Gastrocnemius medialis (tissue), 4 donors: ENCODE measurements around the gene RNF151. TPM values are rescaled to one million over a fixed set of nuclear protein-coding genes. Genes with fewer than 3 reads are reported as not detected.
A peak's percentile ranks its signal among the peaks of the same experiment; 100 is the strongest.

Experiments used
- ATAC-seq, 2 donors: fragments of 150-250 bp; one replicate each; pipeline ENCODE4 v1.9.1; 2016
- DNase-seq, 2 donors: peaks; one replicate each; pipeline ENCODE4 v3.0.0-alpha.2; 2019
- H3K27ac ChIP-seq, 4 donors: fragments of 200-600 bp; sonication (generic); 1 replicate in 1 of 4; 2 replicates in 3 of 4; pipeline ENCODE4 v1.5.1; 2016 to 2018; ENCODE audit warnings: mild to moderate bottlenecking in 2 of 4, moderate library complexity in 1 of 4
- H3K27me3 ChIP-seq, 3 donors: fragments of 200-600 bp; sonication (generic) in 2 of 3; 1 replicate in 1 of 3; 2 replicates in 2 of 3; pipeline versions ENCODE4 v1.5.1 to v1.6.0; 2016 to 2019; ENCODE audit warnings: mild to moderate bottlenecking in 1 of 3, moderate library complexity in 1 of 3
- H3K36me3 ChIP-seq, 2 donors: fragments of 200-600 bp; sonication (generic) in 1 of 2; one replicate each; pipeline ENCODE4 v1.5.1; 2017 to 2018
- H3K4me1 ChIP-seq, 2 donors: fragments of 200-600 bp; sonication (generic) in 1 of 2; one replicate each; pipeline ENCODE4 v1.5.1; 2016 to 2017; ENCODE audit warnings: mild to moderate bottlenecking in 2 of 2
- H3K4me3 ChIP-seq, 4 donors: fragments of 200-600 bp; sonication (generic) in 3 of 4; 1 replicate in 1 of 4; 2 replicates in 3 of 4; pipeline ENCODE4 v1.5.1; 2016 to 2019; ENCODE audit warnings: mild to moderate bottlenecking in 2 of 4
- H3K9me3 ChIP-seq, 3 donors: fragments of 200-600 bp; sonication (generic) in 2 of 3; 1 replicate in 1 of 3; 2 replicates in 2 of 3; pipeline ENCODE4 v1.5.1; 2016 to 2019
- CTCF ChIP-seq, 5 experiments: fragments of 450-650 bp in 3 of 5; fragments of 200-600 bp in 2 of 5; sonication (generic) in 2 of 5; IDR thresholded peaks in 4 of 5; conservative IDR thresholded peaks in 1 of 5; 1 replicate in 4 of 5; 2 replicates in 1 of 5; pipeline ENCODE4 v1.5.1; 2016 to 2019; ENCODE audit warnings: antibody characterized with exemption in 5 of 5, mild to moderate bottlenecking in 3 of 5, moderate library complexity in 3 of 5
- POLR2A ChIP-seq, 2 donors: fragments of 450-650 bp; IDR thresholded peaks; one replicate each; pipeline ENCODE4 v1.6.1; 2017; ENCODE audit warnings: antibody characterized with exemption in 2 of 2, mild to moderate bottlenecking in 2 of 2, moderate library complexity in 2 of 2
- in situ Hi-C, 4 donors: fragments of 200-750 bp; cut with MboI; loops; one replicate each; pipeline versions ENCODE4 v1.15.0 to v1.8.0; 2017; ENCODE audit warnings: low sequenced_read_pairs in 4 of 4
- intact Hi-C: fragments of 100-400 bp; cut with DNase I; formaldehyde crosslinking; loops from one replicate; pipeline ENCODE4 v1.15.1; 2023; ENCODE audit warnings: low total_unique reads
- total RNA-seq, 4 donors: library from RNA; depleted of rRNA; stranded (reverse); fragments of >200 nt; gene quantifications; one replicate each; pipeline versions ENCODE4 v1.1.0 to v1.2.3, GENCODE V29; 2016

Gene RNF151
- total RNA-seq, 4 donors from 2014 or later: not detected

GRCh38 chr16:1963806-1964505 is 2.7 kb upstream of the RNF151 start:
- TF ChIP-seq POLR2A (IDR thresholded peaks at IDR 0.05) (peak in 1 of 2 donors; percentile 15), CTCF (IDR thresholded peaks at IDR 0.05 in 4 of 5, conservative IDR thresholded peaks at IDR 0.05 in 1 of 5) (peak in 1 of 5 experiments; percentile 25)
- Histone ChIP-seq H3K27me3 (no peaks in the 10 kb centered on the region), H3K4me1 (peaks cover 25 to 32% of the 10 kb centered on the region in 2 donors), H3K27ac (peak overlapping the region; percentile 88 to 99 (median 92)), H3K4me3 (peak overlapping the region; percentile 73 to 97 (median 76)), H3K9me3 (no peaks in the 10 kb centered on the region), H3K36me3 (peaks cover 0 to 25% of the 10 kb centered on the region in 2 donors)
- DNase-seq: peak in 1 of 2 donors; percentile 53
- in situ Hi-C loops: no loop called here
- intact Hi-C loops: no loop called here
- peak; percentile 9 to 29 for ATAC-seq

GRCh38 chr16:1964506-1965395 is 1.9 kb upstream of the RNF151 start, which contains the start of gene RPS2:
Gene RPS2 (minus strand): TSS chr16:1964826. CDS start chr16:1964625, 201 bp downstream.
- ATAC-seq: peak; percentile 91 to 94
- TF ChIP-seq POLR2A (IDR thresholded peaks at IDR 0.05): peak; percentile 96 to 97
- TF ChIP-seq CTCF (IDR thresholded peaks at IDR 0.05 in 4 of 5, conservative IDR thresholded peaks at IDR 0.05 in 1 of 5): peak in 2 of 5 experiments; percentile 19 to 33
- H3K27me3 ChIP-seq: no peaks in the 10 kb centered on the region
- intact Hi-C loops: no loop called here
- H3K27ac ChIP-seq: peak within 1 kb of the TSS; percentile 88 to 99 (median 92)
- H3K4me1 ChIP-seq: peaks cover 23 to 31% of the 10 kb centered on the region in 2 donors
- in situ Hi-C loops: no loop called here
- H3K36me3 ChIP-seq: peaks cover 0 to 25% of the 10 kb centered on the region in 2 donors
- peak within 1 kb of the TSS; percentile 73 to 97 (median 76) for H3K4me3 ChIP-seq
- no peaks in the 10 kb centered on the region for H3K9me3 ChIP-seq
- peak; percentile 99 for DNase-seq

- Histone ChIP-seq H3K4me3 (peak overlapping the region; percentile 73 to 97 (median 76)), H3K4me1 (peaks cover 18 to 24% of the 10 kb centered on the region in 2 donors), H3K36me3 (peaks cover 0 to 25% of the 10 kb centered on the region in 2 donors), H3K9me3 (no peaks in the 10 kb centered on the region), H3K27me3 (no peaks in the 10 kb centered on the region), H3K27ac (peak overlapping the region; percentile 88 to 99 (median 92))
- peak; percentile 1 for ATAC-seq
- TF ChIP-seq POLR2A (IDR thresholded peaks at IDR 0.05) (no peak), CTCF (IDR thresholded peaks at IDR 0.05 in 4 of 5, conservative IDR thresholded peaks at IDR 0.05 in 1 of 5) (no peak)
- intact Hi-C loops: no loop called here
- in situ Hi-C loops: no loop called here
- DNase-seq: no peak
These were observed 1.2 kb upstream of the RNF151 start for GRCh38 chr16:1965396-1966001.

GRCh38 chr16:1968146-1968953 is 1.7 kb downstream of the RNF151 start:
- intact Hi-C loops (no loop called here), in situ Hi-C loops (no loop called here)
- ATAC-seq: no peak
- DNase-seq: no peak
- no peaks in the 10 kb centered on the region for H3K9me3 ChIP-seq
- H3K4me1 ChIP-seq: peaks cover 24 to 39% of the 10 kb centered on the region in 2 donors
- no peak overlapping the region for H3K27ac ChIP-seq
- no peak overlapping the region for H3K4me3 ChIP-seq
- H3K27me3 ChIP-seq: no peaks in the 10 kb centered on the region
- TF ChIP-seq POLR2A (IDR thresholded peaks at IDR 0.05) (no peak), CTCF (IDR thresholded peaks at IDR 0.05 in 4 of 5, conservative IDR thresholded peaks at IDR 0.05 in 1 of 5) (no peak)
- peaks cover 0 to 2% of the 10 kb centered on the region in 2 donors for H3K36me3 ChIP-seq
